ENCODE data around the gene DLST.

Gene DLST

GRCh38 chr14:74856366-74856765 lies 25.4 kb upstream of the DLST start:
- peak in 1 of 2 experiments; percentile 23 for DNase-seq (ENCODE audit: low read depth in 1 of 2, low spot score in 1 of 2)
- H3K27ac ChIP-seq (replicated peaks), result no peak overlapping the region
- TF ChIP-seq REST (IDR thresholded peaks at IDR 0.05; ENCODE audit: insufficient replicate concordance, low read depth) (no peak), POLR2AphosphoS5 (IDR thresholded peaks at IDR 0.05; ENCODE audit: low read depth) (no peak), GABPA (IDR thresholded peaks at IDR 0.05; ENCODE audit: low read depth) (no peak), SPI1 (IDR thresholded peaks at IDR 0.05; ENCODE audit: borderline replicate concordance, low read depth) (no peak), CTCF (IDR thresholded peaks at IDR 0.05; ENCODE audit: insufficient read depth, low read length) (no peak)
- no peaks in the 10 kb centered on the region for H3K27me3 ChIP-seq (ENCODE audit: insufficient read depth, poor library complexity, severe bottlenecking)
- no peak overlapping the region for H3K4me3 ChIP-seq (replicated peaks; ENCODE audit: insufficient read depth, low read length)

DNA sequence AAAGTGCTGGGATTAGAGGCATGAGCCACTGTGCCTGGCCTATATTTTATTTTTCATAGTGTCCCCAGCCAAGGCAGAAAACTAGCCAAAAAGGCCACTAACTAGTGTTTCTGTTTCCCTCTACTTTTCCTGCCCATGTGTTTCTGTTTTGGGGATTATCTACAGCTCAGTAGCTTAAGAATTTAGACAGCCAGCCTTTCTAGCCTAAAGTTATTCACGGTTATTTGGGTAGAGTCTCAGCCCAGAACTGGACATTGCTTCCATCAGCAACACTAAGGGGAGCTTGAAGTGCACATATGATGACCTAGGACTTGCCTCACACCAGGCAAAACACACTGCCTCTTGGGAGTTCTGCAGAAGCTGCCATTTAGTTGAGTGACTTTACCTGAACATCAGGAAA lies 23.7 kb upstream of the DLST start:
- TF ChIP-seq SPI1 (IDR thresholded peaks at IDR 0.05; ENCODE audit: borderline replicate concordance, low read depth) (no peak), REST (IDR thresholded peaks at IDR 0.05; ENCODE audit: insufficient replicate concordance, low read depth) (no peak), CTCF (IDR thresholded peaks at IDR 0.05; ENCODE audit: insufficient read depth, low read length) (no peak), POLR2AphosphoS5 (IDR thresholded peaks at IDR 0.05; ENCODE audit: low read depth) (no peak), GABPA (IDR thresholded peaks at IDR 0.05; ENCODE audit: low read depth) (no peak)
- no peak overlapping the region for H3K27ac ChIP-seq (replicated peaks)
- no peak for DNase-seq (ENCODE audit: low read depth in 1 of 2, low spot score in 1 of 2)
- H3K27me3 ChIP-seq (ENCODE audit: insufficient read depth, poor library complexity, severe bottlenecking), result no peaks in the 10 kb centered on the region
- H3K4me3 ChIP-seq (replicated peaks; ENCODE audit: insufficient read depth, low read length), result no peak overlapping the region

DNA sequence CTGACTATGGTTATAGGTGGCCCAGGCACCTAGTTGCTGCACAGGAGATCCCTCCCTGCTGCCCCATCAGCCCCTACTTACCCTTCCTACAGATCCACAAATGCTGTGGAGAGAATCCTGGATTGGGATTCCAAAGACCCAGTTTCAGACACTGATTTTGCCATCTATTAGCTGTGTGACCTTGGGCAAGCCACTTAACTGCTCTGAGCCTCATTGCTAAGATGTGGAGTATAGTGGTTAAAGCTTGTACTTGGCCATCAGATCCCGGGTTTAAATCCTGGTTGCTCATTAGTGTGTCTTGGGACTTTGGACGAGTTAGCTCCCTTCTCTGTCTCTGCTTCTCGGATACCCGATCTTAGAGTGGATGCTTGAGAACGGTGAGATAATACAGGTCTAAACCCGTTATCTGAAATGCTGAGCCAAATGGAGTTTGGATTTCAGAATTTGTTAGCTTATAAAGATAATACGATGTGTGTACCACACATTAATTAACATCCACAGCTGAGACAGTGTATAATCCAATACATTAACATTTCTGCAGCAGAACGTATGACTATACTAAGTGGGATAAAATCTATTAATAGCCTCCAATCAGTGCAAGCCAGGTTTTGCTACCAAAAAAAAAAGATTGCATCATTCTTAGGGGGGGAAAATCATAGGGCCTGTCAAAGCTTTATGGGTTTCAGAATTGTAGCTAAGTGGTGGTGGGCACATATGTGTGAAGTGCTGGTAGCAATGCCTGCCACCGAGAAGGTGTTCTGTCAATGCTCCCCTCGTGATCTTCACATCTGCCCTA lies 21.8 kb upstream of the DLST start:
- Histone ChIP-seq H3K27ac (replicated peaks) (no peak overlapping the region), H3K4me3 (replicated peaks; ENCODE audit: insufficient read depth, low read length) (no peak overlapping the region), H3K27me3 (ENCODE audit: insufficient read depth, poor library complexity, severe bottlenecking) (no peaks in the 10 kb centered on the region)
- DNase-seq (ENCODE audit: low read depth in 1 of 2, low spot score in 1 of 2), result no peak
- TF ChIP-seq GABPA (IDR thresholded peaks at IDR 0.05; ENCODE audit: low read depth) (no peak), POLR2AphosphoS5 (IDR thresholded peaks at IDR 0.05; ENCODE audit: low read depth) (no peak), REST (IDR thresholded peaks at IDR 0.05; ENCODE audit: insufficient replicate concordance, low read depth) (no peak), CTCF (IDR thresholded peaks at IDR 0.05; ENCODE audit: insufficient read depth, low read length) (no peak), SPI1 (IDR thresholded peaks at IDR 0.05; ENCODE audit: borderline replicate concordance, low read depth) (no peak)

Measured in HL-60 (cell line).